Stimulated activated naive CD8-positive, alpha-beta T cell treated with anti-CD3 and anti-CD28 coated beads, Interleukin-15, amount 100 ng/mL, for 72 hours (primary cell): ENCODE measurements around the gene ARHGAP42.
"Not testable (repeated sequence)": the region's sequence is repeated elsewhere in the genome, so short reads cannot be mapped to it uniquely, and the experiment has no call there.

Experiments used
- ATAC-seq: fragments of 150-1000 bp; cut with Tn5 transposase; 2 replicates; pipeline ENCODE4 v1.10.0; 2021; ENCODE audit warnings: mild to moderate bottlenecking, moderate library complexity
- DNase-seq, 2 donors: peaks; one replicate each; pipeline ENCODE4 v3.0.0; 2021 to 2022
- H3K27ac Mint-ChIP-seq, 2 donors: one replicate each; pipeline ENCODE4 v1.8.0; 2022; ENCODE audit warnings: mild to moderate bottlenecking in 2 of 2, mixed read lengths in 2 of 2, moderate library complexity in 2 of 2
- H3K27me3 Mint-ChIP-seq: one replicate; pipeline ENCODE4 v1.8.0; 2022; ENCODE audit warnings: mixed read lengths
- H3K4me1 Mint-ChIP-seq: one replicate; pipeline ENCODE4 v1.8.0; 2022; ENCODE audit warnings: mild to moderate bottlenecking, mixed read lengths
- H3K4me3 Mint-ChIP-seq, 2 donors: one replicate each; pipeline ENCODE4 v1.8.0; 2022; ENCODE audit warnings: mild to moderate bottlenecking in 2 of 2, mixed read lengths in 2 of 2, moderate library complexity in 1 of 2
- H3K9me3 Mint-ChIP-seq, 2 donors: one replicate each; pipeline ENCODE4 v1.8.0; 2022; ENCODE audit warnings: mixed read lengths in 2 of 2

ARHGAP42 gene

DNA sequence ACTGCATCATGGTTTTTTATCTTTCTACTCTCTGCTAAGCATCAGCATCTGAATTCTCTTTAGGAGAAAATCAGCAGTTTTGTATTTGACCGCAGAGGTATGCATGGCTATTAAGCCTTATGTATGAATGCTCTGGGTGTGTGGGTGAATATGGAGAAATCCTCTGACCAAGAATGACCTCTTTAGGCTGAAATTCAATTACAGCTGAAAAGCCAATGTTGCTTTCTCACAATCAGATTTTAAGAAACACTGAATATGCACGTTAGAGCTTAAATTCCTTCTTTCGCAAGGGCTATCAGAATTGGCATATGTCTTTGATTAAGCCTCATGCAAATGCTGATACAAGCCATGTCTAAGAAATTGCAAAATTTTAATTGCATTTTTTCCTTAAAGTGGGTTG, 43.2 kb downstream of the ARHGAP42 start:
- Mint-ChIP-seq H3K27me3 (no peaks in the 10 kb centered on the region), H3K9me3 (no peaks in the 10 kb centered on the region), H3K4me3 (no peak overlapping the region), H3K27ac (no peak overlapping the region), H3K4me1 (no peaks in the 10 kb centered on the region)
- DNase-seq = no peak
- ATAC-seq = no peak

DNA sequence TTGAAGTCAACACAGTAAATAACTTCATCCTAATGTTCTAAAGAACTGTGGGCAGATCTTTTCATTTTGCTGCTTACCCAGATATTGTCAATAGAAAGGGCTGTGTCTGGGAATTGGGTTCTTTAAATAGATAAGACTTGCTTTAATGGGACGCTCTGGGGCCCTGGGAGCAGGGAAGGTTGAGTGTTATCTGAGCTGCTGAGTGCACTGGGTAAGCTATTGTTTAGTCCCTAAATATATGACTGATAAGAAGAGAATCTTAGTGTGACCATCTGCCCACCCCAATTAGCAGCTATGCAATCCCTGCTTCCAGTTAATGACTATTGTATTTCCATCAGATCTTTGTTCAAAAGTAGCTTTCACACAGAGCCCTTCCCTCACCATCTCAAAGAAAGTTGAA, 44.4 kb downstream of the ARHGAP42 start:
- Mint-ChIP-seq H3K27ac (no peak overlapping the region), H3K4me1 (no peaks in the 10 kb centered on the region), H3K4me3 (no peak overlapping the region), H3K27me3 (no peaks in the 10 kb centered on the region), H3K9me3 (no peaks in the 10 kb centered on the region)
- ATAC-seq = no peak
- DNase-seq = no peak

DNA sequence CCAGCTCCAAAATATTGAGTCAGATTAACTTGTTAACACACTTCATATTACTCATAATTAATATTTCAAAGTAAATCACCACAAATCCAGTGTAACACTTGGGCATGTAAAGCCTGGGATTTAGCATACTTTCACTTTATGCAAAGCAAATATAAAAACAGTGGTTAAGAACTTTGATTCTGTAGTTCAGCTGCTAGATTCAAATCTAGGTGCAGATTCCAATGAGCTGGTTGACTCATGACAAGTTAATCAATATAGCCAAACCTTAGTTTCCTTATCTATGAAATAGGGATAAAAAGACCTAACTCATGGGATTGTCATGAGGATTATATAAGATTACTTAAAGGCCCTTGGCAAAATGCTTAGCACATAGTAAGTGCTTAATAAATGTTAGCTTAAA, 45.9 kb downstream of the ARHGAP42 start:
- DNase-seq (no peak), ATAC-seq (no peak)
- Mint-ChIP-seq H3K4me1 (no peaks in the 10 kb centered on the region), H3K27ac (no peak overlapping the region), H3K4me3 (no peak overlapping the region), H3K27me3 (no peaks in the 10 kb centered on the region), H3K9me3 (no peaks in the 10 kb centered on the region)

DNA sequence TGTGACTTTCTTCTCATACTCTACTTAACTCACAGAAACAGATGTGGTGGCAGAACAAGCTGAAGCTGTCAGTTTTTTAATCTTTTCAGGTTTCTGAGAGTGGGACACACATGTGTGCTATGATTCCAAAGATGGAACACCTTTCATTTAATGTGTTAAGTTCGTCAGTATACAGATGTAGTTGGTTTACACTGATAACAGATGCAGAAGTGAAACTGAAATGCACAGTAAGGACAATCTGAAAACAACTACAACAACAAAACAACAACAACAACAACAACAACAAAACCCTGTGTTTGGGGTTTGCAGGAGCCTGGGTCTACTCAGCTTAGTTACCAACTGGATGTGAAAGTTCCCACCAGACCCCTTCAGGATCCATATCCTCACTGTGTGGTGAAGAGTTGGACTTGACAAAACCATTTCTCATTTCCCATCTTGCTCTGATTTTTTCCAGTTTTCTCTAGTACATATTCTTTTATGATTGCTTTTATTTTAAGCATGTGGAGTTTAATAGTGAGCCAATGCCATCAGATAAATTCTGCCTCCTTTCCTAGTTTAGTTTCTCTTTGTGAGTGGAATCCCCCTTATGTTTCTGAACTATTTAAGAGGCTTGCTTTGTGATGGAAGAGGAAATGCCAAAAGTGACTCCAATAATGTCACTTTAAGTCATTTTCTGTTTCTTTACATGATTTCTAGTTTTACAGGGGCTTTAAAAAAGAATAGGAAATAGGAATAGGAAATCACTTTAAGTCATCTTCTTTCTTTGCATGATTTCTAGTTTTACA, 47.8 kb downstream of the ARHGAP42 start:
- no peak overlapping the region for H3K4me3 Mint-ChIP-seq
- H3K9me3 Mint-ChIP-seq = no peaks in the 10 kb centered on the region
- H3K27ac Mint-ChIP-seq = no peak overlapping the region
- ATAC-seq (no peak), DNase-seq (no peak)
- no peaks in the 10 kb centered on the region for H3K27me3 Mint-ChIP-seq
- H3K4me1 Mint-ChIP-seq = no peaks in the 10 kb centered on the region

DNA sequence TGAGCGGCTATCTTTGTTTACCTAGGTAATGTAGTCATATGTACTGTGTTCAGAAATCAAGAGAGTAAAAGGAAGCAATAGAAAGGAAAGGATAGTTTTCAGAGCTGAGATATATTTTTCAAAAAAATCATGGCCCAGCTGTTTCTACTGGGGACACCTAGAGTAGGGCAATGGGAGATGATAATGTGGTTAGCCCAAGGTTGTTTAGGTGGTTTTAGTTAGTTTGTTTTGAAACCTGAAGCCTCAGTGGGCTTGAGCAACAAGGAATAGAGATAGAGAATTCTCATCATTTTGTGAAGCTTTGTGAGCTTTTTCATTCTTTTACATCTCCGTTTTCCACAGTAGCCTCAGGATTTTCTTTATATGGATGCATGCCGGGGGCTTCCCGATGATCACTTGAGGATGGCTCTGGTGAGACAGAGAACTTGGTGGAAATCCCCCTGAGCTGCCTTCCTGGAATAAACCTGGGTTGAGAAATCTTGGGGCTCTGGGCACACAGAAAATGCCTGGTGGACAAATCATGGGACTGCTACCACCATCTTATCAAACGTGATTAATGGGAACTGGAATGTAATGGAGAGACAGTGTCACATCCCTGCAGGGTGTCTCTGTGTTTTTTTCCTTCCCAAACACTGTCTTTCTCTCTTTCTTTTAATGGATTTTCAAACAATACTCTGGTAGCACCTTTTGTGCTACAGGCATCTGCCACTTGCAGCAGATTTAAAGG, 49.0 kb downstream of the ARHGAP42 start:
- no peaks in the 10 kb centered on the region for H3K9me3 Mint-ChIP-seq
- H3K4me1 Mint-ChIP-seq = no peaks in the 10 kb centered on the region
- DNase-seq (no peak), ATAC-seq (no peak)
- H3K27me3 Mint-ChIP-seq = no peaks in the 10 kb centered on the region
- no peak overlapping the region for H3K4me3 Mint-ChIP-seq
- no peak overlapping the region for H3K27ac Mint-ChIP-seq

DNA sequence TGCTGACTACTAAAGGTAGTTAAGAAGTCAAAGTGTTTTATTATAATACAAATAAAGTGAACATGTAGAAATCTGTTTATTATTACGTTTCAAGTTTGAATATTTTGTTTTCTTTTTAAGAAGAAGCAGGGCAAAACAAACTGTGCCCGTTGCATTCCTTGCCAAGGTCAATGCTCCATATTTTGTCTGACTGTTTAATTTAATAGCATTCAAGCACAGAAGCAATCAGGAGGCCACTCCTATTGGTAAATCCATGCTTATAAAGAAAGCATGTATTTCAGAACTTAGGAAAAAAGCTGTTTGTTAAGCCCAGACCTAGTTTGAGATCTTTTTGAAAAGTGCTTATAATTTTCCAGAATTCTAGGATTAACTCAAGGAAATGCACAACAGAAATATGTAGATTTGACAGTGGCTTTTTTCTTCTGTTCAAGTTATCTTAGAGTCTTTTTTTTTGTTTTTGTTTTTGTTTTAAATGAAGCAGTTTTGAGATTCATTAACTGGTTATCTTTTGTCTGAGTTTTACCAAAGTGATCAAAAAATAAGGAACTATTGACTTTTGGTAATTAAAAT, 51.7 kb downstream of the ARHGAP42 start:
- Mint-ChIP-seq H3K4me3 (no peak overlapping the region), H3K9me3 (no peaks in the 10 kb centered on the region), H3K27me3 (no peaks in the 10 kb centered on the region), H3K27ac (no peak overlapping the region), H3K4me1 (no peaks in the 10 kb centered on the region)
- no peak for DNase-seq
- no peak for ATAC-seq

DNA sequence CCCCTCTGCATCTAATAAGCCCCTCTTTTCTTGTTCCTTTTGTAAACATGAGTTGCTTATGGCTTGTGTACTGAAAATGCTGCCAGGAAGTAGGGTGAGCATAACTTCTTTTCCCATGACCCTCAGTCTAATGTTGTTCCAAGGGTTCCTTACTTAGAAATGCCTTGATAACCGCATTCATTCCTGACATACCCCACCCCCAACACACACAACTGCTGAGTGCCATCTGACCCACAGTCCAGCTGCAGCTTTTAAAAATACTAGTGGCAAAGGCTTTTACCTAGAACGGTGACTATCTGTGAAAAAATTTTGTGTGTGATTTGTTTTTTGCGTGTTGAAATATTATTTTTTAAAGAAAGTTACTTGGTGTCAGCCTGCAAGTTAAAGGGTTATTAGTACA, 52.6 kb downstream of the ARHGAP42 start:
- Mint-ChIP-seq H3K4me1 (no peaks in the 10 kb centered on the region), H3K9me3 (no peaks in the 10 kb centered on the region), H3K27ac (no peak overlapping the region), H3K4me3 (no peak overlapping the region), H3K27me3 (no peaks in the 10 kb centered on the region)
- no peak for ATAC-seq
- no peak for DNase-seq

DNA sequence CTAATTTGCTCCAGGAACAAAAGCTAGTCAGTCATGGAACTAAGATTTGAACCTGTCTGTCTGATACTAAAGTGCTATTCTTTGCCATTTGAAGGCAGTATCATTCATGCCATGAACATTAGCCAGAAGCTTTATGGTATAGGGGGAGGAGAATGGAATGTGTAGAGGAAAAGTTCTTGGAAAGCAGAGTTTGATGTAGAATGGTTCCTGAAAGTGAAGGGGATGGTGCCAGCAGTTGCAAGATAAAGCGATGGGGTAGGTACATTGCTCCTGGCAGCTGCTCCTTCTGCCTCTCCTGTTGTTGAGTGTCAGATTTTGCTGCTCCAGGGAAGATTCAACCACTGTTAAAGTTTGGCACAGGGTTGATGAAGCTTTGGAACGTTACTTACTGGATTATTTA, 53.4 kb downstream of the ARHGAP42 start:
- Mint-ChIP-seq H3K27me3 (no peaks in the 10 kb centered on the region), H3K27ac (no peak overlapping the region), H3K4me1 (no peaks in the 10 kb centered on the region), H3K9me3 (no peaks in the 10 kb centered on the region), H3K4me3 (no peak overlapping the region)
- ATAC-seq (no peak), DNase-seq (no peak)

DNA sequence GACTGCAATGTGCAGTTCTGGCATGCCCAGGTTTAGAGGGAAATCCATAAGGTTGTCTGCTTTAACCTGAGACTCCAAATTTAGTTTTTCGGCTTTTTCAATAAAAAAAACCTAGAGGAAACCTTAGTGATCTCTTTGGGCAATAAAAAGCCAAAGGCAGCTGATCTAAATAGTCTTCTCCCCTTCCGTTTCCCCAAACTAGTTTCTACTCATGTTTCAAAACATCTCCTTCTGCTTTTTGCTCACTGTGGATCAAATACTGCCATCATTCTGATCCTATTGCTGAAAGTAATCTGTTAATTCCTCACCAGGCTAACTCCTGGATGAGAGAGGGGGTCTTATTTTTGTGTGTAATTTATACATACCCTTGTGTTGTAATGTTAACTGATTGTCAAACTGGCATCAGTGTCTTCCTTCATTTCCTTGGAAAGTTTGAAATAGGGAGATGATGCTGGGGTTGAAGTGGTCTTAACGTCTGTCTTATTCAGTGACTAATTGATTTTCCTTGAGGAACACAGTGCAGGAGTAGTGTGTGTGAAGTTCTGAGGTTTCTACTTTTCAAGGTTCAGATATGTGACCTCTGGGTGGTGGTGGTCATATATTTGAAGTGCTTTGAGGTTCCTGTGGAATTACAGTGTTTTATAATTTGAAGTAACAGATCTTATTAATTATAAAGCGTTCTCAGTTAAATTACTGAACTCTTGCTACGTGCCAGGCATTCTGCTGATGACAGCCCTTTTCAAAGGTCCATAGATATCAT, 55.0 kb downstream of the ARHGAP42 start:
- no peak for DNase-seq
- H3K4me3 Mint-ChIP-seq = no peak overlapping the region
- H3K9me3 Mint-ChIP-seq = no peaks in the 10 kb centered on the region
- no peak overlapping the region for H3K27ac Mint-ChIP-seq
- H3K4me1 Mint-ChIP-seq = no peaks in the 10 kb centered on the region
- no peak for ATAC-seq
- no peaks in the 10 kb centered on the region for H3K27me3 Mint-ChIP-seq

DNA sequence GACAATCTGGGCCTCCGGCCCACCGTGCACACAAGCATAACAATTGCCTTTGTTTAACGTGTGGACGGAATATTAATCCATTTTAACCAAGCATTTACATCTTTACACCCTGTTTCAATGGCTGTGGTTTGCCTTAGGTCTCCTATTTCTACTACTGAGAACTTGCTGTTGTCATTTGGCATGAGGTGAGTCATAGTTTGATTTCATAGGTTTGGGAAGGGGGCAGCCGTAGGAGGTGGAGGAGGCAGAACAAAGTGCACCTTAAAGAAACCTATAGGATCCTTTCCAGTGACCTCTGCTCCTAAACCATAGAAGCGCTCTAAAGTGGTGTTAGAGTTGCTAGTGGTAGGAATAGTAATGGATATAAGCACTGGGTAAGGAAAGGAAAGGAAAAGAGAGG, 59.4 kb downstream of the ARHGAP42 start:
- peaks cover 16 to 24% of the 10 kb centered on the region in 2 donors for H3K9me3 Mint-ChIP-seq
- no peak overlapping the region for H3K4me3 Mint-ChIP-seq
- H3K27ac Mint-ChIP-seq = no peak overlapping the region
- H3K27me3 Mint-ChIP-seq = no peaks in the 10 kb centered on the region
- DNase-seq = no peak
- ATAC-seq = no peak
- H3K4me1 Mint-ChIP-seq = no peaks in the 10 kb centered on the region

DNA sequence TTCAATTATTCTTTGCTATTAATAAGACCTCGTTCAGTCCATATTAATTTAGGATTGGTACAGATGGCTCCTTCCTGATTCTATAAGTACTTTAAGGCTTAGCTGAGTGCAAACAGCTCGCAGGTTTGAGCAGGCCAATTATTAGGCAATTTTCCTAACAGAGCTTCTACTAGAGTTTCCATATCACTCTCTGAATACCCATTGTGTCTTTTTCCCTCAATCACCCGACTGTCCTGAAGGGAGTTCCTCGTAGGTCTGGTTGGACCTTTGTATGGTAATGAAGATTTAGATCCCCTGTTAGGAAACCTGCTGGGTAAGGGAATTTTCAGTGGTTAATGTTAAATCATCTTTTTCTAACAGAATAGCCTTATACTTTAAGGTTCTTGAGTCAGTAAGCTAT, 61.1 kb downstream of the ARHGAP42 start:
- Mint-ChIP-seq H3K27ac (no peak overlapping the region), H3K4me3 (no peak overlapping the region), H3K27me3 (no peaks in the 10 kb centered on the region), H3K4me1 (no peaks in the 10 kb centered on the region), H3K9me3 (peaks cover 16 to 31% of the 10 kb centered on the region in 2 donors)
- ATAC-seq (no peak), DNase-seq (no peak)

DNA sequence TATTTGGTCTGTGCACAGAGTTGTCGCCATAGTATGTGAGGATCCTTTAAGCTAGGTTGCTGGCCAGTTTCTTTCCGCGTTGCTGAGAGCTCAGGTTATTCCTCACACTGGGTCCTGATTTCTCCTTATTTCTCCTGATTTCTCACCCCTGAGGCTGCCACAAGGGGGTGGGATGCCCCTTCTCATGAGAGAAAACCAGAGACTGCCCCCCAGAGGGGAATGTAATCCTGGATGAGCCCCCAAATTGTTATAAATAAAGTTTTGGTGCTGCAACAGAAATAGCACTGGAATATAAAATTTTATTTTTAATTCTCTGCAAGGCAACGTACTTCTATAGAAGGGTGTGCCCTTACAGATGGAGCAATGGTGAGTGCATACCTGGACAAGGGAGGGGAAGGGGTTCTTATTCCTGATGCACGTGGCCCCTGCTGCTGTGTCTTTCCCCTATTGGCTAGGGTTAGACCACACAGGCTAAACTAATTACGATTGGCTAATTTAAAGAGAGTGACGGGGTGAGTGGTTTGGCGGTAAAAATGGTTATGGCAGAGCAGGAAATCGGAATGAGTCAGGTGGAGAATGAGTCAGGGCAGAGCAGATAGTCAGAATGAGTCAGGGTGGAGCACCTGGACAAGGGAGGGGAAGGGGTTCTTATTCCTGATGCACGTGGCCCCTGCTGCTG, 62.9 kb downstream of the ARHGAP42 start:
- not testable (repeated sequence) for H3K4me1 Mint-ChIP-seq, H3K27me3 Mint-ChIP-seq, H3K4me3 Mint-ChIP-seq, DNase-seq, ATAC-seq
- Mint-ChIP-seq H3K9me3 (peaks cover 16 to 31% of the 10 kb centered on the region in 2 donors), H3K27ac (peak overlapping the region in 1 of 2 donors; percentile 59)

DNA sequence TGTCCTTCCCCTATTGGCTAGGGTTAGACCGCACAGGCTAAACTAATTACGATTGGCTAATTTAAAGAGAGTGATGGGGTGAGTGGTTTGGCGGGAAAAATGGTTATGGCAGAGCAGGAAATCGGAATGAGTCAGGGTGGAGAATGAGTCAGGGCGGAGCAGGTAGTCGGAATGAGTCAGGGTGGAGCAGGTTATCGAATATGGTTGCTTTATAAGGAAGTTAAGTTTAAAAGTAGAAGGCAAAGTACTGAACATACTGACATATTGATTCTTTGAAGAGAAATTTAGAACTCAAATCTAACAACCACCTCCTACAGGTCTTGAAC, 63.4 kb downstream of the ARHGAP42 start:
- H3K27ac Mint-ChIP-seq, DNase-seq, H3K4me3 Mint-ChIP-seq, H3K27me3 Mint-ChIP-seq, H3K4me1 Mint-ChIP-seq, ATAC-seq: not testable (repeated sequence)
- H3K9me3 Mint-ChIP-seq = peaks cover 16 to 31% of the 10 kb centered on the region in 2 donors

DNA sequence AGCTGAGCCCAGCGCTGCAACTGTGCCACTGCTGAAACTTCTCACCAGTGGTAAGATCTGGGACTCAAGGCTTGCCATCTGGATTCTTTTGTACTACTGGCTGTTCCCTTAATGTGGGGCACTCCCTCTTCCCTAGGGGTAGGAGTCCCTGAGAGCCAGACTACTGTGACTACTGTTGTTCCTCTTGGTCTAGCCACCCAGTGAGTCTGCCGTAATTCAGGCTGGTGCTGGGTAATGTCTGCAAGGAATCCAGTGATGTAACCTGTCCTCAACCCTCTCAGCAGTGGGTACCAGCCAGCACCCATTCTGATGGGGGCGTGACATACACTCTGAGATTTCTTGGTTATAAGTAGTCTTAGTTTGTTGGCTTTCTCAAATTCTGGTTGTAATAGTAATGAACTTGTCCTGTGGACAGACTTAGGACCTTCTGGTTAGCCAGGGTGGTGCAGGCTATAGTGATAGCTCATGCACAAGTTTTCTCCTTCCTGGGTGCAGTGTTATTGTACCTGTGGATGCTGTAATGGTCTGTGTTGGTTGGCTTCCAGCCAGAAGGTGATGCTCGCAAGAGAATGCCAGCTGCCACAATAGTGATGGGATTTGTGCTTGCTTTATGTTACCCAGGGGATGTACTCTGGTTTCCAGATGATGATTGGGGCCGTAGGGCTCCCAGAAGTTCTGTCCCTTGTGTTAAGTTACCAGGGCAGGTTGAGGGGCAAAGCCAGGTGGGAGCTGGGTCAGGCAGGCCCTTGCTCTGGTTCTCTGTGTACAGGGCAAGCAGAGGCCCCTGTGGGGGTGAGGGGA, 65.5 kb downstream of the ARHGAP42 start:
- no peak for ATAC-seq
- Mint-ChIP-seq H3K27me3 (no peaks in the 10 kb centered on the region), H3K27ac (no peak overlapping the region), H3K9me3 (peaks cover 16 to 31% of the 10 kb centered on the region in 2 donors), H3K4me1 (no peaks in the 10 kb centered on the region), H3K4me3 (no peak overlapping the region)
- no peak for DNase-seq

DNA sequence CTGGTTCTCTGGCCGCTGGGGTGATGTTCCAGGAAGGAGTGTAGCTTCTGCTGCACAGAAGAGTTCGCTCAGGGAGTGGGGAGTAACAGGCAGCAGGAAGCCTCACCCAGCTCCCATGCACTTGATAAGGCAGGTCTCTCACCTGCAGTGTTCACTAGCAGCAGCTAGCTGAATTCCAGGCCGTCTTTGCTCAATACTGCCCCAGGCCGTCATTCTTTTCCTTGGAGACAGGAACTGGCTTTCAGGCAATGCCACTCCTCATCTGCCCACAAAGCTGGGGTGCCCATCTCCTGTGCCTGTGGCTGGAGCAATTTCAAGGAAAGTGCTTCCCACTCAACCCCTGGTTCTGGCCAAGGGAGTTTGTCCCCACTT, 66.1 kb downstream of the ARHGAP42 start:
- ATAC-seq (no peak), DNase-seq (no peak)
- Mint-ChIP-seq H3K9me3 (peaks cover 16 to 31% of the 10 kb centered on the region in 2 donors), H3K4me1 (no peaks in the 10 kb centered on the region), H3K27ac (no peak overlapping the region), H3K4me3 (no peak overlapping the region), H3K27me3 (no peaks in the 10 kb centered on the region)
